ENCODE results near the gene JAML.

Gene JAML

GRCh38 chr11:118221419-118221818 is 3.4 kb downstream of the JAML start:
- Histone ChIP-seq H3K9ac (ENCODE audit: low read depth, low read length, poor library complexity, severe bottlenecking) (no peak overlapping the region), H3K36me3 (ENCODE audit: insufficient read depth, low read length) (no peaks in the 10 kb centered on the region), H3K4me3 (ENCODE audit: low read length, poor library complexity, severe bottlenecking) (no peak overlapping the region), H3K79me2 (ENCODE audit: insufficient read depth, low read length) (no peaks in the 10 kb centered on the region), H3K27me3 (ENCODE audit: insufficient read depth, low read length, poor library complexity, severe bottlenecking) (peaks cover 51% of the 10 kb centered on the region), H2AFZ (ENCODE audit: low read length) (no peak overlapping the region), H3K9me3 (ENCODE audit: insufficient read depth, low read depth, low read length) (no peaks in the 10 kb centered on the region), H4K20me1 (ENCODE audit: insufficient read depth, low read length, poor library complexity, severe bottlenecking) (no peaks in the 10 kb centered on the region), H3F3A (ENCODE audit: low read depth) (no peaks in the 10 kb centered on the region), H3K4me1 (ENCODE audit: insufficient read depth, low read length, poor library complexity, severe bottlenecking) (no peaks in the 10 kb centered on the region), H3K9me2 (replicated peaks; ENCODE audit: low read depth, low read length) (no peaks in the 10 kb centered on the region), H3K4me2 (ENCODE audit: low read depth, low read length, poor library complexity, severe bottlenecking) (no peak overlapping the region)
- TF ChIP-seq CTCF (conservative IDR thresholded peaks at IDR 0.05; ENCODE audit: low read length), result no peak
- no peak for TF ChIP-seq EZH2phosphoT487 (IDR thresholded peaks at IDR 0.05; ENCODE audit: borderline replicate concordance)

GRCh38 chr11:118219732-118220131 is 5.1 kb downstream of the JAML start:
- TF ChIP-seq EZH2phosphoT487 (IDR thresholded peaks at IDR 0.05; ENCODE audit: borderline replicate concordance) (no peak), CTCF (conservative IDR thresholded peaks at IDR 0.05; ENCODE audit: low read length) (no peak)
- H3K9ac ChIP-seq (ENCODE audit: low read depth, low read length, poor library complexity, severe bottlenecking), result no peak overlapping the region
- H3K4me2 ChIP-seq (ENCODE audit: low read depth, low read length, poor library complexity, severe bottlenecking), result no peak overlapping the region
- H3F3A ChIP-seq (ENCODE audit: low read depth), result no peaks in the 10 kb centered on the region
- H3K36me3 ChIP-seq (ENCODE audit: insufficient read depth, low read length), result no peaks in the 10 kb centered on the region
- H3K4me3 ChIP-seq (ENCODE audit: low read length, poor library complexity, severe bottlenecking), result no peak overlapping the region
- no peaks in the 10 kb centered on the region for H3K9me3 ChIP-seq (ENCODE audit: insufficient read depth, low read depth, low read length)
- H4K20me1 ChIP-seq (ENCODE audit: insufficient read depth, low read length, poor library complexity, severe bottlenecking), result no peaks in the 10 kb centered on the region
- H3K27me3 ChIP-seq (ENCODE audit: insufficient read depth, low read length, poor library complexity, severe bottlenecking), result peaks cover 45% of the 10 kb centered on the region
- no peaks in the 10 kb centered on the region for H3K4me1 ChIP-seq (ENCODE audit: insufficient read depth, low read length, poor library complexity, severe bottlenecking)
- H3K79me2 ChIP-seq (ENCODE audit: insufficient read depth, low read length), result no peaks in the 10 kb centered on the region
- no peaks in the 10 kb centered on the region for H3K9me2 ChIP-seq (replicated peaks; ENCODE audit: low read depth, low read length)
- no peak overlapping the region for H2AFZ ChIP-seq (ENCODE audit: low read length)

- Histone ChIP-seq H2AFZ (ENCODE audit: low read length) (no peak overlapping the region), H3K9me3 (ENCODE audit: insufficient read depth, low read depth, low read length) (no peaks in the 10 kb centered on the region), H3K79me2 (ENCODE audit: insufficient read depth, low read length) (no peaks in the 10 kb centered on the region), H3K36me3 (ENCODE audit: insufficient read depth, low read length) (no peaks in the 10 kb centered on the region), H3K4me2 (ENCODE audit: low read depth, low read length, poor library complexity, severe bottlenecking) (no peak overlapping the region), H3K9me2 (replicated peaks; ENCODE audit: low read depth, low read length) (no peaks in the 10 kb centered on the region), H3K9ac (ENCODE audit: low read depth, low read length, poor library complexity, severe bottlenecking) (no peak overlapping the region), H3K4me1 (ENCODE audit: insufficient read depth, low read length, poor library complexity, severe bottlenecking) (no peaks in the 10 kb centered on the region), H3K4me3 (ENCODE audit: low read length, poor library complexity, severe bottlenecking) (no peak overlapping the region), H3F3A (ENCODE audit: low read depth) (no peaks in the 10 kb centered on the region), H4K20me1 (ENCODE audit: insufficient read depth, low read length, poor library complexity, severe bottlenecking) (no peaks in the 10 kb centered on the region), H3K27me3 (ENCODE audit: insufficient read depth, low read length, poor library complexity, severe bottlenecking) (peaks cover 40% of the 10 kb centered on the region)
- TF ChIP-seq CTCF (conservative IDR thresholded peaks at IDR 0.05; ENCODE audit: low read length), result no peak
- TF ChIP-seq EZH2phosphoT487 (IDR thresholded peaks at IDR 0.05; ENCODE audit: borderline replicate concordance), result no peak
Measured at GRCh38 chr11:118219244-118219643, 5.6 kb downstream of the JAML start.
